ENCODE data around the gene PTGER1.
A peak's percentile ranks its signal among the peaks of the same experiment; 100 is the strongest.

PTGER1 gene

GRCh38 chr19:14502334-14503092 is 27.4 kb upstream of the PTGER1 start:
- no peak for DNase-seq

- no peak for DNase-seq
Observed at GRCh38 chr19:14497228-14497921, 22.2 kb upstream of the PTGER1 start.

GRCh38 chr19:14496834-14497227 is 21.7 kb upstream of the PTGER1 start:
- DNase-seq: no peak

GRCh38 chr19:14496029-14496833 is 21.1 kb upstream of the PTGER1 start, which contains the start of gene GIPC1:
Gene GIPC1, minus strand, starts transcription at chr19:14496127. Its CDS starts 13,151 bp downstream, at chr19:14482976.
- peak; percentile 86 for DNase-seq

- no peak for DNase-seq
Observed at GRCh38 chr19:14495672-14496028, 20.5 kb upstream of the PTGER1 start.

- peak; percentile 22 for DNase-seq
Observed at GRCh38 chr19:14494910-14495671, 19.9 kb upstream of the PTGER1 start.

- DNase-seq: no peak
Observed at GRCh38 chr19:14494411-14494810, 19.3 kb upstream of the PTGER1 start.

- no peak for DNase-seq
Observed at GRCh38 chr19:14492756-14493337, 17.7 kb upstream of the PTGER1 start.

GRCh38 chr19:14487370-14488125 is 12.4 kb upstream of the PTGER1 start:
- no peak for DNase-seq

GRCh38 chr19:14482172-14482941 is 7.2 kb upstream of the PTGER1 start:
- no peak for DNase-seq

- no peak for DNase-seq
Observed at GRCh38 chr19:14480700-14481079, 5.5 kb upstream of the PTGER1 start.

- DNase-seq: peak; percentile 73
Observed at GRCh38 chr19:14479975-14480699, 5.0 kb upstream of the PTGER1 start.

GRCh38 chr19:14479309-14479974 is 4.3 kb upstream of the PTGER1 start:
- no peak for DNase-seq

- DNase-seq: no peak
Observed at GRCh38 chr19:14478113-14478545, 3.0 kb upstream of the PTGER1 start.

GRCh38 chr19:14477418-14478112 is 2.4 kb upstream of the PTGER1 start:
- DNase-seq: no peak

GRCh38 chr19:14476673-14477401 is 1.7 kb upstream of the PTGER1 start:
- peak; percentile 79 for DNase-seq

GRCh38 chr19:14476327-14476672 is 1.1 kb upstream of the PTGER1 start:
- DNase-seq: no peak

- DNase-seq: no peak
Observed at GRCh38 chr19:14474827-14475226, 327 bp downstream of the PTGER1 start.

Data from CD4-positive, alpha-beta T cell treated with Interleukin-17A for 1 hour (primary cell).